ENCODE results near the gene PRKCH. TPM values are rescaled to one million over a fixed set of nuclear protein-coding genes. Genes with fewer than 3 reads are reported as not detected.

The PRKCH gene
- total RNA-seq, 6 experiments from 2014 or later, result 5.0 to 12.1 (median 8.8) TPM

DNA sequence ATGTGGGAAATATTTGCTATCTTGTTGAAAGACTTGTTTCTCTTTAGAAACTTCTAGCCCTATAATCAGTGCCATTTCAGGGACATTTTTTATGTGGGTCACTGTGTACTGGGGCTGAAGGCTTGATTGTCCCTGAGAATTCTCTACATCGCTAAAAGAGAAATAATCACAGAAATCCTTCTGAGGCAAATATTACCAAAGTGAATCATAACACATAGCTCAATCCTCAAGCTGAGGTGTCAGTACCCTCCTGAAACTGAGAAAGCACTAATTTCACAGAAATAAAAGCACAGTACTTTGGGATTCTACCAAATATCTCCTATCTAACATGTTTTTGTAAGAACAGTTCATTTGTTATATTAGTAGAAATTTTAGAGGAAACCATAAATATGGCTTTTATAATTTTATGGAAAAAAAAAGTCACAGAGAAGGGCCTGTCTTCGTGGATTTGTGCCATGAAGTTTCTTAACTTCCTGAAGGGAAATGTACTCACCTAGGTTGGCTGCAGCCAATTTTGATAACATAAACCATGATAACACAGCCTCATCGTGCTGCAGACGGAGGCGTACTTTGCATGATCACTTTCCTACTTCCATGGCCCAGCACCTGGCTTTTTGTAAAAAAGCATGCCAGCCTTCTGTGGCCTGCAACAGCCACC, 210.2 kb downstream of the PRKCH start:
- TF ChIP-seq POLR2A (IDR thresholded peaks at IDR 0.05), result no peak
- TF ChIP-seq, protein P1, sequence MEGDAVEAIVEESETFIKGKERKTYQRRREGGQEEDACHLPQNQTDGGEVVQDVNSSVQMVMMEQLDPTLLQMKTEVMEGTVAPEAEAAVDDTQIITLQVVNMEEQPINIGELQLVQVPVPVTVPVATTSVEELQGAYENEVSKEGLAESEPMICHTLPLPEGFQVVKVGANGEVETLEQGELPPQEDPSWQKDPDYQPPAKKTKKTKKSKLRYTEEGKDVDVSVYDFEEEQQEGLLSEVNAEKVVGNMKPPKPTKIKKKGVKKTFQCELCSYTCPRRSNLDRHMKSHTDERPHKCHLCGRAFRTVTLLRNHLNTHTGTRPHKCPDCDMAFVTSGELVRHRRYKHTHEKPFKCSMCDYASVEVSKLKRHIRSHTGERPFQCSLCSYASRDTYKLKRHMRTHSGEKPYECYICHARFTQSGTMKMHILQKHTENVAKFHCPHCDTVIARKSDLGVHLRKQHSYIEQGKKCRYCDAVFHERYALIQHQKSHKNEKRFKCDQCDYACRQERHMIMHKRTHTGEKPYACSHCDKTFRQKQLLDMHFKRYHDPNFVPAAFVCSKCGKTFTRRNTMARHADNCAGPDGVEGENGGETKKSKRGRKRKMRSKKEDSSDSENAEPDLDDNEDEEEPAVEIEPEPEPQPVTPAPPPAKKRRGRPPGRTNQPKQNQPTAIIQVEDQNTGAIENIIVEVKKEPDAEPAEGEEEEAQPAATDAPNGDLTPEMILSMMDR (IDR thresholded peaks at IDR 0.05), result no peak
- DNase-seq (peak in 1 of 3 donors; percentile 18), ATAC-seq (peak in 1 of 4 donors; percentile 50)
- H3K36me3 ChIP-seq, result no peaks in the 10 kb centered on the region
- H3K27me3 ChIP-seq, result no peaks in the 10 kb centered on the region
- H3K4me1 ChIP-seq, result peaks cover 0 to 14% (median 5%) of the 10 kb centered on the region in 4 donors
- no peak overlapping the region for H3K4me3 ChIP-seq
- no peaks in the 10 kb centered on the region for H3K9me3 ChIP-seq
- no peak overlapping the region for H3K27ac ChIP-seq
- 27% methylated on average over 5 of the region's 5 CpGs for WGBS (ENCODE audit: insufficient coverage, low coverage, low lambda C conversion rate, missing lambda C conversion rate)
- intact Hi-C loops (cut with DNase I), result no loop called here

DNA sequence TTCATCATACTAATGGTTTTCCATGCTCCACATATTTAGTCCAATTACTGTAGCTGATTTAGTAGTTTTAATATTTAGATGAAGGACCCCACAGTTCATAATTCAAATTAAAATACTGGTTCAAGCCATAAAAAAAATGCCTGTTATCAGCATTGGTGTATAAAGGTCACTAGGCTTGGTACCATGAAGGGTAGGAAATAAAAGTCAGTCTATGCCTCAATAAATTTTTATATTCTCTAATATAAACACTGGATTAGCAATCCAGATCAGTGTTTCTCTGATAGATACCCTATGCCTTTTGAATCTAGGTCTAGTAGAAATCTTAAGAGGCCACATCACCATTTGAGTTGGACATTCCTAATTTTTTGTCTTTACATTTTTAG, 210.7 kb downstream of the PRKCH start:
- TF ChIP-seq, protein P1 (IDR thresholded peaks at IDR 0.05), result no peak
- TF ChIP-seq POLR2A (IDR thresholded peaks at IDR 0.05), result no peak
- Histone ChIP-seq H3K36me3 (no peaks in the 10 kb centered on the region), H3K27ac (no peak overlapping the region), H3K4me1 (peaks cover 0 to 14% (median 2%) of the 10 kb centered on the region in 4 donors), H3K4me3 (no peak overlapping the region), H3K27me3 (no peaks in the 10 kb centered on the region), H3K9me3 (no peaks in the 10 kb centered on the region)
- intact Hi-C loops (cut with DNase I), result no loop called here
- ATAC-seq (no peak), DNase-seq (no peak)

DNA sequence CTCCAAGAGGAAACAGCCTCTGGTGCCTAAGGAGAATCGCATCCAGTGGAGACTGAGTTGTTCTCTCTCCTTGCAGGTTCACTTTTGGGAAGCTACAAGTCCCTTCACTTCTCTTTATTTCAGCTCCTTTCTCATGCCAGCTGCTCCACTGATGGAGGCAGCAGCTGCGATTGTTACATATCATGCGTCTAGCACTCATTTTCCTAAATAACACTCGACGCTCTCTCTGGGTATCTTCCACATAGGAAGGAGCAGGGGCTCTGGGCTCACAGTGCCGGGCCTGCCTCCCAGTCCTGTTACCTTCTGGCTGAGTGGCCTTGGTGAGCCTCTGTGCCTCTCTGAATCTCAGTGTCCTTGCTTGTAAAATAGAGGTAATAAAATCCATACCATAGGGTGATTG, 211.4 kb downstream of the PRKCH start:
- Histone ChIP-seq H3K27me3 (no peaks in the 10 kb centered on the region), H3K4me3 (no peak overlapping the region), H3K36me3 (no peaks in the 10 kb centered on the region), H3K9me3 (no peaks in the 10 kb centered on the region), H3K27ac (no peak overlapping the region), H3K4me1 (peaks cover 0 to 16% (median 3%) of the 10 kb centered on the region in 4 donors)
- TF ChIP-seq POLR2A (IDR thresholded peaks at IDR 0.05), result no peak
- TF ChIP-seq, protein P1 (IDR thresholded peaks at IDR 0.05), result no peak
- 73% methylated on average over 6 of the region's 6 CpGs for WGBS (ENCODE audit: insufficient coverage, low coverage, low lambda C conversion rate, missing lambda C conversion rate)
- peak in 1 of 3 donors; percentile 26 for DNase-seq
- intact Hi-C loops (cut with DNase I), result no loop called here
- no peak for ATAC-seq

DNA sequence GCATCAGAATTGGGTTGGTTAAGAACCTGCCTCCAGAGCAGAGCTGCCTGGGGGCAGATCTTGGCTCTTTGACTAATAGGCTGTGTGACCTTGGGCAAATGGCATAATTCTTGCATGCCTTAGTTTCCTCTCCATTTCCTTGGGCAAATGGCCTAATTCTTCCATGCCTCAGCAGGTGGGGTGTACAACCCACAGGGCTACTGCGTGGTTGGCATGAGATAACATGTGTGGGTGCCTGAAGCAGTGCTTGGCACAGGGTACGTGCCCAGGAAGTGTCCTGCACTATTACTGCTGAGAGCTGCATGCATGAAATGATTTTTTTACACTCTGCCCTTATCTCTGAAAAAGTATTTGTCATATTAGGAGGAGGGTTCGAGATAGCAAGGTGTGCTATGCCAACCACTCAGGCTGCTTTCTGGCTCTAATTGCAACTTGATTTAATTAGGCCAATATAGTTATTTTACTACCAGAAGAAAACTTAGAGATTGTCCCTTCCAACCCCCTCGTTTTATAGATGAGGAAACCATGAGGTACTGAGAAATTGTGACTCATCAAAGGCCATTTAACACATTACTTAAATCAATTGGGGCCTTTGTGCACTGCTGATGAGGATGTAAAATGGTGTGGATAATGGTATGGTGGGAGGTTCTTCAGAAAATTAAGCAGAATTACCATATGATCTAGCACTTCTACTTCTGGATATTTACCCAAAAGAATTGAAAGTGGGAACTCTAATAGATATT, 212.3 kb downstream of the PRKCH start:
- intact Hi-C loops (cut with DNase I), result no loop called here
- no peak overlapping the region for H3K27ac ChIP-seq
- H3K4me3 ChIP-seq, result no peak overlapping the region
- TF ChIP-seq POLR2A (IDR thresholded peaks at IDR 0.05), result no peak
- TF ChIP-seq, protein P1 (IDR thresholded peaks at IDR 0.05), result no peak
- no peaks in the 10 kb centered on the region for H3K27me3 ChIP-seq
- ATAC-seq (no peak), DNase-seq (no peak)
- H3K9me3 ChIP-seq, result no peaks in the 10 kb centered on the region
- WGBS (ENCODE audit: insufficient coverage, low coverage, low lambda C conversion rate, missing lambda C conversion rate), result 55% methylated on average over 2 of the region's 4 CpGs
- peaks cover 0 to 23% (median 8%) of the 10 kb centered on the region in 4 donors for H3K4me1 ChIP-seq
- H3K36me3 ChIP-seq, result no peaks in the 10 kb centered on the region
